Lower lobe of right lung (tissue), 2 donors: Measurements from ENCODE around the gene A4GALT. TPM values are rescaled to one million over a fixed set of nuclear protein-coding genes. Genes with fewer than 3 reads are reported as not detected.
A peak's percentile ranks its signal among the peaks of the same experiment; 100 is the strongest.

Experiments
- ATAC-seq, 2 donors: fragments of 200-7000 bp; cut with Tn5 transposase; one replicate each; pipeline ENCODE4 v1.9.1; 2020 to 2022; ENCODE audit warnings: mild to moderate bottlenecking in 2 of 2, moderate library complexity in 2 of 2
- DNase-seq: peaks from one replicate; pipeline ENCODE4 v3.0.0-alpha.2; 2020
- H3K27ac ChIP-seq: fragments of 200-600 bp; one replicate; pipeline ENCODE4 v1.8.0; 2022
- H3K27me3 ChIP-seq: fragments of 200-600 bp; one replicate; pipeline ENCODE4 v1.8.0; 2022; ENCODE audit warnings: low read depth
- H3K36me3 ChIP-seq: fragments of 200-600 bp; one replicate; pipeline ENCODE4 v1.8.0; 2022; ENCODE audit warnings: mild to moderate bottlenecking
- H3K4me1 ChIP-seq: fragments of 200-600 bp; one replicate; pipeline ENCODE4 v1.8.0; 2022
- H3K4me3 ChIP-seq: fragments of 200-600 bp; one replicate; pipeline ENCODE4 v1.8.0; 2022; ENCODE audit warnings: mild to moderate bottlenecking
- H3K9me3 ChIP-seq: fragments of 200-600 bp; one replicate; pipeline ENCODE4 v1.8.0; 2022
- intact Hi-C: fragments of 100-400 bp; cut with DNase I; formaldehyde crosslinking; loops from one replicate; pipeline ENCODE4 v1.11.0; 2022
- total RNA-seq: library from RNA; stranded (reverse); fragmentation: NEBNext Ultra II Directional; extraction: Animal tissue kit (Norgen Biotek cat#: 25700); gene quantifications from one replicate; pipeline ENCODE4 v1.2.1, GENCODE V29; 2021
- TF ChIP-seq, protein P1 (sequence below): fragments of 200-600 bp; IDR thresholded peaks from one replicate; pipeline ENCODE4 v1.8.0; 2022; ENCODE audit warnings: antibody characterized with exemption, mild to moderate bottlenecking
- donor health status: DM: no; HTN: yes; CAD: no; lungs with severe emphysema.

Gene A4GALT
- total RNA-seq, 1 donor from 2014 or later = 19.4 TPM

DNA sequence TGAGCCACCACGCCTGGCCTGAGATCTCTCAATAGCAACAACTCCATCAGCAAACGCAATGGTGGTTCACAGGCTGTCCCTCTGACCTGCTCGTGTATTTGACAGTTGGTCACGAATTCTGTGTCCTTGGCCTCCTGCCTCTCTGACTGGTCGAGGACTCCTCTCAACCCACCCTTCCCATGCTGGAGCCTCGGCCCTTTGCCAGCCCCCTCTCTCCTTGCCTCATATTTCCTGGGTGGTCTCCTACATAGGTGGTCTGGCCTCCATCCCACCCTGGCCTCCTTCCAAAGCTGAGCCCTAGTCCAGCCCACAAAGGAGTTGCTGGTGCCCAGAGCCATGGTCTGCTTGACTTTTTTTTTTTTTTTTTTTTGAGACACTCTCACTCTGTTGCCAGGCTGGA, 11.4 kb upstream of the A4GALT start:
- H3K36me3 ChIP-seq = no peaks in the 10 kb centered on the region
- DNase-seq (no peak), ATAC-seq (no peak)
- TF ChIP-seq, protein P1, sequence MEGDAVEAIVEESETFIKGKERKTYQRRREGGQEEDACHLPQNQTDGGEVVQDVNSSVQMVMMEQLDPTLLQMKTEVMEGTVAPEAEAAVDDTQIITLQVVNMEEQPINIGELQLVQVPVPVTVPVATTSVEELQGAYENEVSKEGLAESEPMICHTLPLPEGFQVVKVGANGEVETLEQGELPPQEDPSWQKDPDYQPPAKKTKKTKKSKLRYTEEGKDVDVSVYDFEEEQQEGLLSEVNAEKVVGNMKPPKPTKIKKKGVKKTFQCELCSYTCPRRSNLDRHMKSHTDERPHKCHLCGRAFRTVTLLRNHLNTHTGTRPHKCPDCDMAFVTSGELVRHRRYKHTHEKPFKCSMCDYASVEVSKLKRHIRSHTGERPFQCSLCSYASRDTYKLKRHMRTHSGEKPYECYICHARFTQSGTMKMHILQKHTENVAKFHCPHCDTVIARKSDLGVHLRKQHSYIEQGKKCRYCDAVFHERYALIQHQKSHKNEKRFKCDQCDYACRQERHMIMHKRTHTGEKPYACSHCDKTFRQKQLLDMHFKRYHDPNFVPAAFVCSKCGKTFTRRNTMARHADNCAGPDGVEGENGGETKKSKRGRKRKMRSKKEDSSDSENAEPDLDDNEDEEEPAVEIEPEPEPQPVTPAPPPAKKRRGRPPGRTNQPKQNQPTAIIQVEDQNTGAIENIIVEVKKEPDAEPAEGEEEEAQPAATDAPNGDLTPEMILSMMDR = no peak
- H3K27ac ChIP-seq = no peak overlapping the region
- H3K27me3 ChIP-seq = no peaks in the 10 kb centered on the region
- no peaks in the 10 kb centered on the region for H3K9me3 ChIP-seq
- H3K4me1 ChIP-seq = peaks cover 3% of the 10 kb centered on the region
- intact Hi-C loops = no loop called here
- no peak overlapping the region for H3K4me3 ChIP-seq

DNA sequence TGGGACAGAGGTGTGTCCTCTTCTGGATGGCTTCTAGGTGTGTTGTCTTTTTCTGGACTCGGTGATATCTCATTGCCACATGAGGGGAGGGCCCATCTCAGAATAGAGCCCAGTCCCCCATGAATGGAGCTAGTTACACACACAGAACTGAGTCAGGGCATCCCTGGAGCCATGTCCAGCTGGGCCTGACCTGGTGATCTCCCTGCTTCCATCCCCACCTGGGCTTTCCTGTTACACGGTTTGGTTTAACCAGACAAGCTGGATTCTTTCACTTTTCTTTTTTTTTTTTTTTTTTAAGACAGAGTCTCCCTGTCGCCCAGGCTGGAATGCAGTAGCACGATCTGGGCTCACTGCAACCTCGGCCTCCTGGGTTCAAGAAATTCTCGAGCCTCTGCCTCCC, 6.1 kb upstream of the A4GALT start:
- Histone ChIP-seq H3K27ac (no peak overlapping the region), H3K4me3 (no peak overlapping the region), H3K9me3 (no peaks in the 10 kb centered on the region), H3K36me3 (no peaks in the 10 kb centered on the region), H3K27me3 (no peaks in the 10 kb centered on the region), H3K4me1 (peaks cover 4% of the 10 kb centered on the region)
- intact Hi-C loops = no loop called here
- TF ChIP-seq, protein P1 = no peak
- peak in 1 of 2 donors; percentile 32 for ATAC-seq
- DNase-seq = no peak

DNA sequence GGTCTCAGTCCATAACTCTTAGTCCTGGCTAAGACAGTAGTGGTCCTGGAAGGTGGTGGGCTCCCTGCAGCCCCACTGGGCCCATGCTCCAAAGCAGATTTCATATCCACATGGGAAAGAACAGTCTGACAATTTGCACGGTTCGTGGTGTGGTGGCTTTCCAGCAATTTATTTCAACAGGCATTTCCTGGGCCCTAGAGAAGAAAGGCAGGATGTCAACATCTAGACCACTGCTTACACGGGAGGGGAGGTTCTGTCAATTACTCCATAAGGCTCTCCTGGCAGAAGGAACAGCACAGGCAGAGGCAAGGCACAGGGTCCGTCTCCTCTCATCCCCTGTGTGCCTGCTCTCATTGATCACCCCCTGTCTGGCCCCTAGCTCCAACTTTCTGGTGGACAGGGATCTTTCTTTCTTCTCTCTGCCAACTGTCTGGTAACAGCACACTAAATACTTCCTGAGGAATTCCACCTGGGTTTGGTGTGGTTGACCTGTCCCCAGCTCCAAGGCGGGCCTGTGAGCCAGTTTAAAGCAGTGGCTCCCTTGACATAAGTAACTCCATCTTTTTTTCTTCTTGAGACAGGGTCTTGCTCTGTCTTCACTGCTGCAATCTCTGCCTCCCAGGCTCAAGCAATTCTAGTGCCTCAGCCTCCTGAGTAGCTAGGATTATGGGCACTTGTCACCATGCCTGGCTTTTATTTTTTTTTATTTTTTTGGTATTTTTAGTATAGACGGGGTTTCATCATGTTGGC, 5.1 kb upstream of the A4GALT start:
- Histone ChIP-seq H3K9me3 (no peaks in the 10 kb centered on the region), H3K4me3 (no peak overlapping the region), H3K27me3 (no peaks in the 10 kb centered on the region), H3K4me1 (peaks cover 7% of the 10 kb centered on the region), H3K27ac (no peak overlapping the region), H3K36me3 (no peaks in the 10 kb centered on the region)
- intact Hi-C loops = no loop called here
- TF ChIP-seq, protein P1 = no peak
- ATAC-seq (no peak), DNase-seq (no peak)

DNA sequence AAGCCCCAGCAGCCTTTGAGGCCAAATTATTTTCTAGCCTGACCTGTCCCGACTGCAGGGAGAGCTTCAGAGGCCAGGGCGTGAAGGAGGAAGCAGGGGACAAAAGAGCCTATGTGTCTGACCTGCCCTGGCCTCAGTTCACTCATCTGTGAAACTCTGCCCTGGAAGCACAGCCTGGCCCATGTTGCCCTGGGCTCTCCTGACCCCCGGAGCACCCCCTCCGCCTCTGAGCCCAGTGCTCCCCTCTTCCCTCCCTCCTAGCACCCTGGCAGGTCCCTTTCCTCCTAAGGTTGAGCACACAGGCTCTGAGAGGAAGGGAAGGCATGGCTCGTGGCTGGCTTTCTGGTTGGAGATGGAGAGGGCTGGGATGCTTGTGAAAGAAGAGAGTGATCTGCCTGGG, 3.4 kb upstream of the A4GALT start:
- TF ChIP-seq, protein P1 = no peak
- Histone ChIP-seq H3K4me1 (peaks cover 18% of the 10 kb centered on the region), H3K36me3 (no peaks in the 10 kb centered on the region), H3K4me3 (no peak overlapping the region), H3K9me3 (no peaks in the 10 kb centered on the region), H3K27ac (no peak overlapping the region), H3K27me3 (peaks cover 10% of the 10 kb centered on the region)
- ATAC-seq (no peak), DNase-seq (no peak)
- intact Hi-C loops = no loop called here

DNA sequence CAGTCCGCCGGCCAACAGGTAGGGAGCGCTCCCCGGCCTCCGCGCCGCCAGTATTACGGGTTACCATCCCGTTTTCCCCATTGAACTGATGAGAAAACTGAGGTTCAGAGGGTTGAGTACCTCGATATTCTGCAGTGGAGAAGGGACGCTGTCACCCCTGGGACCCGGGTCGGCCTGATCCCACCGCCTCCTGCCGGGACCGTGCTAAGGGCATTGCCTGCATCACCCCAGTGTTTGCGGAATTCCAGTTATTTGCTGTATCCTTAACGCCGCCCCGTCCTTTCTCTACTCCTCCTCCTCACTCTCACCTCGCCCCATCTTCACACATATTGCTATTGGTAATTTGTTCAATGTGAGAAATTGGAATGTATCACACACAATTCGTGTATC, 370 bp upstream of the A4GALT start:
- Histone ChIP-seq H3K9me3 (no peaks in the 10 kb centered on the region), H3K36me3 (no peaks in the 10 kb centered on the region), H3K4me1 (peaks cover 31% of the 10 kb centered on the region), H3K4me3 (peak overlapping the region; percentile 80), H3K27me3 (peaks cover 14% of the 10 kb centered on the region), H3K27ac (peak overlapping the region; percentile 46)
- TF ChIP-seq, protein P1 = no peak
- no peak for DNase-seq
- intact Hi-C loops = no loop called here
- peak in 1 of 2 donors; percentile 9 for ATAC-seq
